Activated naive CD4-positive, alpha-beta T cell treated with anti-CD3 and anti-CD28 coated beads, Interleukin-2, amount 50 U/mL, for 24 hours (primary cell): Measurements from ENCODE around the gene RAB22A.

Experiments used
- H3K27ac Mint-ChIP-seq: one replicate; pipeline ENCODE4 v1.8.0; 2021; ENCODE audit warnings: mild to moderate bottlenecking, mixed read lengths
- H3K27me3 Mint-ChIP-seq: one replicate; pipeline ENCODE4 v1.8.0; 2021; ENCODE audit warnings: mixed read lengths
- H3K36me3 Mint-ChIP-seq: one replicate; pipeline ENCODE4 v1.8.0; 2021; ENCODE audit warnings: mixed read lengths
- H3K4me1 Mint-ChIP-seq: one replicate; pipeline ENCODE4 v1.8.0; 2021; ENCODE audit warnings: mixed read lengths
- H3K4me3 Mint-ChIP-seq: one replicate; pipeline ENCODE4 v1.8.0; 2021; ENCODE audit warnings: mild to moderate bottlenecking, mixed read lengths
- H3K9me3 Mint-ChIP-seq: one replicate; pipeline ENCODE4 v1.8.0; 2021; ENCODE audit warnings: mixed read lengths

RAB22A gene

DNA sequence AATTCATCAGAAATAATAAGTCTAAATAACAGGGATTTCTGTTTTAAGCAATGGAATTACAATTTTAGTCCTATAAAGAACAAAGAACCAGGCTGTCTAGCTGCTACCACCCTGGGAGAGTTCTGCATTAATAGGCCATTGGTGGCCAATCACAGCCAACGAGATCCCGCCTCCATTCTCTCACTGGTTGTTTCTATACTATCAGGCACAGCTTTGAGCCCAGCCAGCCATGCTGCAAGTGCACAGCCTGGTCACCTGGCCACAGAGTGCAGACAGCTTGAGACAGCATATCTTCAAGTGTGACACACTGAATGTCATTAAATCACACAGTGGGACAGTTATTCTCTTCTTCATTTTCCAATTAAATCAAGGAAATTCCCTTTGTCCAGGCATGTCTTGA is 16.1 kb upstream of the RAB22A start:
- no peak overlapping the region for H3K27ac Mint-ChIP-seq
- no peaks in the 10 kb centered on the region for H3K9me3 Mint-ChIP-seq
- H3K36me3 Mint-ChIP-seq, result peaks cover 2% of the 10 kb centered on the region
- H3K27me3 Mint-ChIP-seq, result no peaks in the 10 kb centered on the region
- peaks cover 18% of the 10 kb centered on the region for H3K4me1 Mint-ChIP-seq
- no peak overlapping the region for H3K4me3 Mint-ChIP-seq

DNA sequence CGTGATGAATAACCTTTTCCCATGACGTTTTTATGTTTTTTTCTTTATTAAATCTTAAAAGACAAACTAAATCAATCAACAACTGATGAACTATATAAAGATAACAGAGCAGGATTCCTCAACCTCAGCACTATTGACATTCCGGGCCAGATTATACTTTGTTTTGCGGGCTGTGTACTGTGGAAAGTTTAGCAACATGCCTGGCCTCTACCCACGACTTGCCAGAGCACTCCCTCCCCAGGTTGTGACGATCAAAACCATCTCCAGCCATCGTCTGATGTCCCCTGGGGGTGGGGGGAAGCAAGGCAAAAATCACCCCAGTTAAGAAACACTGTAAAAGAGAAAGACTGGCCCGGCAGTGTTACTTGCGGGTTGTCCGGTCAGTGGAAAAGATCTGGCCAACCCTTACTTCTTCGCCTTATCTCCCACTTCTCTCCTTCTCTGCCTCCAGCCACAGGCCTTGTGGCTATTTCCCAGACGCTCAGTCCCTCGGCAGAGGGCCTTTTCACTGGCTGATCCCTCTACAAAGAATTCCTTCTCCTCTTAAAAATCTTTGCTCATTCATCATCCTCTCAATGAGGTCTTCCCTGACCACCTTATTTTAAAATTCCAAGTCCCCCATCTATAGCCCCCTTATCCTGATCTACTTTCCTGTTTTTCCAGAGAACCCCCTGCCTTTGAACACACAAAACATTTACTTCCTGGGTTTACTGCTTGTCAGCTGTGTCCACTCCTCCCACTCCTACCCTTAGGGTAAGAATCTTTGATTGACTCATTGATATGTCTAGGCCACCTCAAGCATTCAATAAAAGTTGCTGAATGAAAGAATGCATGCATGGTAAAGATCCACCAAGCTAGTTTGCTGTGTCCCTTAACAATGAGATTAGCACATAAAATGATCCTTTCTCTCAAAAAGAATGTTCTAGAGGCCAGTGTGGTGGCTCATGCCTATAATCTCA is 14.7 kb upstream of the RAB22A start:
- Mint-ChIP-seq H3K27me3 (no peaks in the 10 kb centered on the region), H3K36me3 (peaks cover 2% of the 10 kb centered on the region), H3K9me3 (no peaks in the 10 kb centered on the region), H3K27ac (no peak overlapping the region), H3K4me1 (peaks cover 18% of the 10 kb centered on the region), H3K4me3 (no peak overlapping the region)

DNA sequence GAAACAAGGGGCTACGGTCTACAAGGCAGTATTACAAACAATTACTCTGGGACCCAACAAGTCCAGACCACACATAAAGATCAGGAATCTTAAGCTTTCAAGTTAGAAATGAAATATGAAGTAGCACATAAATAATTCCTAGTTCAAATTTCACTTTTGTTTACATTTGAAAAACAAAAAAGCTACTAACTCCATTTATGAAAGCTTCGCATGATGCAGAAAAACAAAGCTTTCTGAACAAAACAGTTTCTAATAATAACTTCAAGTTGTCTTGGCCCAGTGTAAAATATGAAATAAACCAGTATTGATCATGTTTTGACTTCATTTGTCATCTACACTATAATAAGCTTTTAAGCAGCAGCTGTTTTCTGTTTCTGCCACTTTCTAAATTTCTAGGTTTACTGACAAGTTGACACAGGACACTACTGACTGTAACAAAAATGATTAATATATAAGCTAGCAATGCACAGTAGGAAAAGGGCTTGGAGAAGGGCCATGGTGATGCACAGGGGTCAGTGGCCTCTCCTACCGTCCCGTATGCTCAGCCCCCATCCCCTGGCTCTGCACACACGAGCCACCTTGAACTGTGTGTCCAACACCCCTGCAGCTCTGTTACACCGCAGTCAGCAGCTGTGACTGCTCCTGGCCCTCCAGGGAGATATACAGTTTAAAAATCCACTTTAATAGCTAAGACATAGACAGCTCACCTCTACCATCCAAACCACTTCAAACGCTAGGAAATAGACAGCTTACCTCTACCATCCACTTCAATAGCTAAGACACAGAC is 13.3 kb upstream of the RAB22A start:
- H3K4me3 Mint-ChIP-seq, result no peak overlapping the region
- no peaks in the 10 kb centered on the region for H3K36me3 Mint-ChIP-seq
- no peaks in the 10 kb centered on the region for H3K27me3 Mint-ChIP-seq
- peaks cover 14% of the 10 kb centered on the region for H3K4me1 Mint-ChIP-seq
- no peak overlapping the region for H3K27ac Mint-ChIP-seq
- H3K9me3 Mint-ChIP-seq, result no peaks in the 10 kb centered on the region

DNA sequence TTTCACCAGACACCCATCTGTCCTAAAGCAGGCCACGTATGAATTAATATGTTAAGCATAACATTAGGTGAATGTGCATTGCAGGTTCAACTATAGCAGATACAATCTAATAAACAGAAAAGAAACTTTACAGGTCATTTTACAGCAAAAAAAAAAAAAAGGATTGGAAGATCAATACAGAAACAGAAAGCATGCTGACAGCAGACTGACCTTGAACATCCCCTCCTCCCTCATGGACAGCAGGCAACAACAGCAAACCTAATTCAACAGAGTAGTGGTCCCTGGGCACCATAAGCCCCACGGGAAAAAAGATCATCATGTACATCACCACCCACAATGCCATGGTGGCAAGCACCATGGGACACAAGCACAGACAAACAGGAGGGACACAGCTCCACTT is 12.1 kb upstream of the RAB22A start:
- peaks cover 15% of the 10 kb centered on the region for H3K4me1 Mint-ChIP-seq
- H3K36me3 Mint-ChIP-seq, result peaks cover 2% of the 10 kb centered on the region
- no peaks in the 10 kb centered on the region for H3K27me3 Mint-ChIP-seq
- H3K27ac Mint-ChIP-seq, result peak overlapping the region; percentile 66
- H3K4me3 Mint-ChIP-seq, result no peak overlapping the region
- H3K9me3 Mint-ChIP-seq, result no peaks in the 10 kb centered on the region

DNA sequence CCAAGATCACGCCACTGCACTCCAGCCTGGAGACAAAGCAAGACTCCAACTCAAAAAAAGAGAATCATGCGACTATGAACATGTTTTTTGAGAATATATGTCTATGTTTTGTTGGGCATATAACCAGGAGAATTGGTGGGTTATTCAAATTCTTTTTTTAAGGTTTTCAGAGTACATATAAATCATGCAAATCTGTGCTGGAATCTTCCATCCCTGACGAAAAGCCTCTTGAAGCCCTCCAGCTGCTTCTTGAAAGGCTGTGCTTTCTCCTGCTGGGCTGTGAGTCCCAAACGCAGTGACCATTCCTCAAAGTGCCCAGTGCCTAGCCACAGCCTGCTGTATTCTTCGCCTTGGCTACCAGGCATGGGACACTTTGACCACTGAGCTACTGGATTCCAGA is 9.2 kb upstream of the RAB22A start:
- Mint-ChIP-seq H3K36me3 (peaks cover 5% of the 10 kb centered on the region), H3K4me1 (peaks cover 29% of the 10 kb centered on the region), H3K27me3 (no peaks in the 10 kb centered on the region), H3K27ac (no peak overlapping the region), H3K4me3 (no peak overlapping the region), H3K9me3 (peaks cover 10% of the 10 kb centered on the region)

DNA sequence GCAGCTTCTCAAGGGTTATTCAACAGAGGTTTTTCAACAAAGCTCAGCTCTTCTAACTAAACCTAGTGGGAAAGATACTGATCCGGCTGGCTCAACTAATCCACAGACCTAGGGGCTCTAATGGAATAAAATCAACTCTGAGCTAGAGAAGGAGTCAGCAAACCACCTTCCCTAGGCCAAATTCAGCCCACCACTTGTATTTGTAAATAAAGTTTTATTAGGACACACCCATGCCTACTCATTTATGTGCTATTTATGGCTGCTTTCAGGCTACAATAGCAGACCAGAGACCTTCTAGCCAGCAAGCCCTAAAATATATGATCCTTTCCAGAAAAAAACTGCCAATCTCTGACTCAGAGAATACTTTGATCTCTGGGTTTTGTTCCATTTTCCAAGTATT is 6.0 kb upstream of the RAB22A start:
- H3K4me1 Mint-ChIP-seq, result peaks cover 52% of the 10 kb centered on the region

DNA sequence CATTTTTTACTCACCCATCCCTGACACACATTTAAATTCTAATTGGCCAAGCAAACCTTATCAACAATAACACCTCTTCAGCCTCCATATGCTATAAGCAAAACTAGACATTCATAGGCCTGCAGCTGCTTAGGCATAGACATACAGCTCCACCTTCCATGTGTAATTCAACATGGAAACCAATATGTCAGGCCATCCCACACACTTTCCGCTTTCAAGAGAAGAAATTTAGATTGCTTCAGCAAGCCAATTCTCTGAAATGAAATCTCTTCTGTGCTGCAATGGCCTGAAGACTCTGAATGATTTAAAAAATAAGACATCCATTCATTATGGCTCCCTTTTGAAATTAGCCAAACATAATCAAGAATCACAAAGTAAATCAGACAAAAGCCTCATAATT is 4.5 kb upstream of the RAB22A start:
- Mint-ChIP-seq H3K36me3 (peaks cover 5% of the 10 kb centered on the region), H3K27ac (peak overlapping the region; percentile 89), H3K9me3 (peaks cover 12% of the 10 kb centered on the region), H3K4me1 (peaks cover 53% of the 10 kb centered on the region), H3K27me3 (no peaks in the 10 kb centered on the region), H3K4me3 (peak overlapping the region; percentile 6)

More for the DNA sequence above, 6.0 kb upstream of the RAB22A start:
- Mint-ChIP-seq H3K27ac (no peak overlapping the region), H3K36me3 (peaks cover 5% of the 10 kb centered on the region), H3K27me3 (no peaks in the 10 kb centered on the region), H3K9me3 (peaks cover 12% of the 10 kb centered on the region), H3K4me3 (no peak overlapping the region)

DNA sequence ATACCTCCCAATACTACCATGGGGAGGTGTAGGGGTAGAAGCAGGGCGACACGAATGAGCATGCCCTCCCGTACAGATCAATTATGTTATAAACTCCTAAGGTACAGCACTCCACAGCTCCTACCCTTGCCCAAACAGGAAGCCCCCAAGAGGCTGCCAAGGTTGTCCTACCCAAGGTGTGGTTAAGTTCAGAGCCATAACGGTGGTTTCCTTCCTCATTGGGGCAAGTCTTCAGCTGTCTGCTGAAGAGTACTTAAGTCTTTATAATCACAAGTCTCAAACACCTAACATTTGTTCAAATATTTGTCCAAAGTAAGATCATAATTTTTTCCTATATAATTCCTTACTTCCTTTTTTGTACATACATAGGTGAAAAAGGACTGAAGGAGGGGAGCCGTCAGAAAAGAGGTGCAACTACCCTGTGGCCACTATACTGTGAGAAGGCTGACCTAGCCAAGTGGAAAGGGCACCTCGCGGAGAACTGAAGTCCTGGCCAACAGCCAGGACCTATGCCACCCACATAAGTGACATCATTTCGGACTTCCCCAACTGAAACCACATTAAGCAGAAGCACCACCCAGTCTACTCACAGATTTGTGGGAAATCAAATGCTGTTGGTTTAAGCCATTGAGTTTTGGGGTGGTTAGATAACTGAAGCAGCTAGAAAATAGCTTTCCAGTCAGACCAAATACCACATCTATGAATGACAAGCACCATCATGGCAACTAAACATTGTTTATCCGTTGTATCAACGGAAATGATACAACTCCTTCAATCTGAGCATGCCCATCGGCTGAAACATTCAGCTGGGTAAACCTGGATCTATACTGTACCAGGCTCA is 2.9 kb upstream of the RAB22A start:
- peaks cover 60% of the 10 kb centered on the region for H3K4me1 Mint-ChIP-seq
- peak overlapping the region; percentile 97 for H3K27ac Mint-ChIP-seq
- peaks cover 6% of the 10 kb centered on the region for H3K36me3 Mint-ChIP-seq
- H3K4me3 Mint-ChIP-seq, result peak overlapping the region; percentile 34
- peaks cover 12% of the 10 kb centered on the region for H3K9me3 Mint-ChIP-seq
- no peaks in the 10 kb centered on the region for H3K27me3 Mint-ChIP-seq

DNA sequence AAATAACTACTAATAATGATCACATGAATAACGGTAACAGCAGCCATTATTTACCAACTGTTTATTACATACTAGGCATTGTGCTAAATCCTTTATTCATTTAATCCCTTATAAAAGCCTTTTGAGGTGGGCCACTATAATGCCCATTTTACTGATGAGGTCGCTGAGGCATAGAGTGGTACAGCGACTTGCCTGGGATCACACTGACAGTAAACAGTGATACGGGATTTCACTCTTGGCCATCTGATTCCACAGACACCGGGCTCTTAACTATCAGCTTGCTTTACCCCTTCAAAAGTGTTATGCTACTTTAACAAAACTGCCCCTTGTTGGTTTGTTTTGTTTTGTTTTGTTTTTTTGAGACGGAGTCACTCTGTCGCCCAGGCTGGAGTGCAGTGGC is 2.2 kb upstream of the RAB22A start:
- H3K27me3 Mint-ChIP-seq, result no peaks in the 10 kb centered on the region
- H3K4me1 Mint-ChIP-seq, result peaks cover 63% of the 10 kb centered on the region
- peaks cover 12% of the 10 kb centered on the region for H3K9me3 Mint-ChIP-seq
- H3K36me3 Mint-ChIP-seq, result peaks cover 4% of the 10 kb centered on the region
- H3K27ac Mint-ChIP-seq, result peak overlapping the region; percentile 97
- peak overlapping the region; percentile 34 for H3K4me3 Mint-ChIP-seq

DNA sequence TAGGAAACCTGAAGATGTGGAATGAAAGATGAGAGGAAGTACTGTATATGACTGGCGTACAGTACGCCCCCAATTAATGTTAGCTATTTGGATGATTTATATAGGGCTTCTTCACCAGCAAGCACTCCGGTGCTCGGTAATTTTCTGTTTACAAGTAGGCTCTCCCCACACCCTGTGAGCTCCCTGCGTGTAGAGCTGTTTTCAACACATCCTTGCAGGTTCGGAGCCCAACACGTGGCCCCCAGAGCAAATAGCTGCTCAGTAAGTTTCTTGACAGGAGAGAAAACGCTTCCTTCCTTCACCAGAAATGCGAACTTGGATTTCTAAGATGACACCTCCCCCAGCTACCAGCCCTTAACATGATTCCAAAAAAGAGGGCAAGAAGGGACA is 1.2 kb upstream of the RAB22A start:
- peaks cover 71% of the 10 kb centered on the region for H3K4me1 Mint-ChIP-seq

DNA sequence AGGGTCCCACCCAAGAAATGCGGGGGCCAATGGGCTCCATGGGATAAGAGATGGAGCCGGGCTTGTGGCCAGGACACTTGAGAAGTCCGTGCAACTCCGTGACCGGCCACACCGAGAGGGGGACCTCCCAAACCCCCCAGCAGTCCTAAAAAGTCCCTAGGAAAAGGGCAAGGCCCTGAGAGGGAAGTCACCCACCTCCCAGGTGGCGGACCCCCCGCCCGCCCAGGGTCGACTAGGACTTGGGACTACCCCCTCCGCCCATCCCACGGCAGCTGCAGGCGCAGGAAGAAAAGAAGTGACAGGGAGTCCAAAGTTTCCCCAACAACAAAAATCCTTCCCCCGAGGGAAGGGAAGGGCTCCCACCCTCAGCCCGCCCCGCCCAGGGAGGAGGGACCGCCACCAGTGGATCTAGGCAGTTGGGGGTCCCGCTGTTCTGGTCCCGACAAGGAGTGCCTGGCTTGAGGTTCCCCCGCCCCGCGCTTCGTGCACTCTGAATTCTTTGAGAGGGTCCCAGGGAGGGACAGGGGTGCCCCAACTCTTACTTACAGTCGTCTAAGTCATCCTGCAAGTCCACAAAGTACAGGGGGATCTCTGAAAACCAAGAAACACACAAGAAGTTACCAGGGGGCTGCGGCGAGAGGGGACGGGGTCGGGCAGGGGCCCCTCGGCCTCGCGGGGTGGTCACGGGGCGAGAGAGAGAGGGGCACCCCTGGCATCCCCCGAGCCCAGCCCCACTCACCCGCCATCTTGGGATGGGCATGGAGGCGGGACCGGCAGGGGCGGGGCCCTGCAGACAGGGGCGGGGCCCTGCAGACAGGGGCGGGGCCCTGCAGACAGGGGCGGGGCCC is 611 bp upstream of the RAB22A start:
- Mint-ChIP-seq H3K4me1 (peaks cover 71% of the 10 kb centered on the region), H3K4me3 (peak overlapping the region; percentile 70), H3K27me3 (no peaks in the 10 kb centered on the region), H3K27ac (peak overlapping the region; percentile 90), H3K9me3 (peaks cover 12% of the 10 kb centered on the region), H3K36me3 (peaks cover 11% of the 10 kb centered on the region)

More for the DNA sequence above, 1.2 kb upstream of the RAB22A start:
- Mint-ChIP-seq H3K27ac (peak overlapping the region; percentile 90), H3K27me3 (no peaks in the 10 kb centered on the region), H3K4me3 (peak overlapping the region; percentile 69), H3K9me3 (peaks cover 12% of the 10 kb centered on the region), H3K36me3 (peaks cover 9% of the 10 kb centered on the region)

DNA sequence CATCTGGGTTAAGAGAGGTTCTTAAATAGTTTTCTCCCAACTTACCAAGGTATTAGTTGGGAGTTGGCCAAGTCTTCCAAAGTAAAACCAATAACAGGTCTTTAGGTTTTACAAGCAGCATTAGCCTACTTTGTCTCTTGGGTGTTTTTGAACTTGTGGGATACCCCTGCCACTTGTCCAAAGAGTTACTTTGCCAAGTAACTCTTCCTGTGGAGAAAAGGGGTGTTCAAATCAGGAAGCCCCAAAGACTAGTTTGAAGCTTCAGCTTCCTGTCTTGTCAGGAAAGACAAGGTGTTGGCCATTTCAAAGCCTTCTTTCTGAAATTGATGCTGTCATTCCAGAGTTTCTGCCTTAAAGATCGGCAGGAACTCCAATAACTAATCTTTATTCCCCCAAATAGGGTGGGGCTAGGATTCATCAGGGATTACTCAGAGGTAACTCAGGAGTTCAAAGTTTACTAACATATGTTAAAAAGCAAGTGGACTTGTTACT is 822 bp downstream of the RAB22A start:
- H3K4me3 Mint-ChIP-seq, result peak overlapping the region; percentile 94
- peaks cover 9% of the 10 kb centered on the region for H3K36me3 Mint-ChIP-seq
- H3K4me1 Mint-ChIP-seq, result peaks cover 73% of the 10 kb centered on the region
- no peaks in the 10 kb centered on the region for H3K27me3 Mint-ChIP-seq
- peaks cover 2% of the 10 kb centered on the region for H3K9me3 Mint-ChIP-seq
- H3K27ac Mint-ChIP-seq, result peak overlapping the region; percentile 94

DNA sequence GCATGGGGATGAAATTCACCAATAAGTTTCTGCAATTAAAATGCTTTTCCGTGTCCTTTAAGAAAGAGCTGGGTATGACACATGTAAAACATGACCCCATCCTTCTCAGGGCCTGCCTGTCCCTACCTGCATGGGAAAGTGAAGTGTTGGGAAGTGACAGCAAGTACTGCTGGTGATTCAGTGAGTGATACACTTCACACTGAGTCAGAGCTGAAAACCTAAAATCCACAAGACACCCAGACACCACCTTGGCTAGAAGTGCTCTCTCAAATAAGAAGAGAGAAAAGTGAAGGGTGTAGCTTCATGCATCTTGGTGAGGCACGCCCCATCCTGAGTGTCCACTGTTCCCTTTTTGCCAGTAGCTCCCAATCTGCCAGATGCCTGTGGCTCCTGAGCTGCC is 3.3 kb downstream of the RAB22A start:
- Mint-ChIP-seq H3K9me3 (no peaks in the 10 kb centered on the region), H3K27me3 (no peaks in the 10 kb centered on the region), H3K4me3 (peak overlapping the region; percentile 51), H3K4me1 (peaks cover 71% of the 10 kb centered on the region), H3K27ac (peak overlapping the region; percentile 62), H3K36me3 (peaks cover 11% of the 10 kb centered on the region)

DNA sequence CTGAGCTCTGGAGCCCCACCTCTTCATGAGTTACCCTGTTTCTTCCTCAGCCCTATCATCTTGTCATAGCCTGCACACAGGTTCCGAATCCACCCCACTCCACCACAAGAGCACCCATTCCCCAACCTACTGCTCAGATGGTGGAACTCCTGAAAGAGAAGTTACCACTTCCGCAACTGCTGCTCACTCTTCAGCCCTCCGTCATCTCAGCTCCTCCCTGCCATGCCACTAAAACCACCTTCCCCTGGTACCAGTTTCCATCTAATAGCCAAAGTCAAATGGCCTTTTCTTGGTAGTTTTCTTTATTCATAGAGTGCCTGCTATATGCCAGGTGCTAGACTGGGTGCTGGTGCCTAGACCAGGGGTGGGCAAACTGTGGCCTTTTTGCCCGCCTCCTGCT is 3.9 kb downstream of the RAB22A start:
- Mint-ChIP-seq H3K27me3 (no peaks in the 10 kb centered on the region), H3K9me3 (no peaks in the 10 kb centered on the region), H3K36me3 (peaks cover 11% of the 10 kb centered on the region)

More for the DNA sequence above, 3.9 kb downstream of the RAB22A start:
- Mint-ChIP-seq H3K4me3 (peak overlapping the region; percentile 51), H3K27ac (peak overlapping the region; percentile 18), H3K4me1 (peaks cover 66% of the 10 kb centered on the region)
